NK-92 treated with Interleukin-12 subunit alpha and Interleukin-12 subunit beta, amount 100 ng/mL, for 24 hours (cell line): ENCODE results near the gene BCKDHB.

ENCODE experiments used
- DNase-seq: peaks from one replicate; lab custom pipeline; 2025; lab: John Stamatoyannopoulos, UW

The BCKDHB gene

DNA sequence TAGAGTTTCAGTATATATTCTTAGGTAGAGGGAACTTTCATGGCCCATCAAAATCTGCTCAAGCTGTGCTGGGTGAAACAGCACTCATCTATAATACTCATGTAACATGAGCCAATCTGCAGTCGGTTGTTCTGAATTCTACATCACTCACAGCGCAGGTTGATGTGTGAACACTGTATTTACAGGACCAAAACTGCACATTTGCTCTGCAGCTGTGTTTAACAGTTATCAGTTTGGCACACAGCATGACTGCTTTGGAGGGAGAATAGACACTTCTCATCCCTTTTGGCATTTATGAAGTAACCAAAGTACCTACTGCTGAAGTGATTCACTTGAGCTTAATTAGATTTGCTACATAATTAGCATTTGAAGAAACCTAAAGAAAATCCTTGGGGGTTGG, 225.1 kb downstream of the BCKDHB start:
- DNase-seq, result no peak

DNA sequence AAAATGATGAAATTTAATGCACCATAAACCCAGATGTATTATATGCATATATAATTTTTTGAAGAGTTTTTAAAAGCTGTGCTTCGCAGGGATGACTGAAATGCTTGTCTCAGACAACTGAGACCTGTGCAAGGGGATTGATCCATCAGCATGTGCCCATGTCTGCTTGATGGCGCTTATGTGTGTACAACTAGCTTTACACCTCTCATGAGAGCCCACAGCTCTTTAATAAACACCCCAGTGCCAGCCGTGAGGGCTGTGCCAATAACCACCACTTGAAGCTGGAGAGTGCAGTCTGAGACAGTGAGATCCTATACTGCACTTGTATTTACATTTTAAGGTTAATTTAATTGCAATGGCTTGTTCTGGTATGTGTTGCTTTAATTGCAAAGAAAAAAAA, 225.5 kb downstream of the BCKDHB start:
- DNase-seq, result no peak

DNA sequence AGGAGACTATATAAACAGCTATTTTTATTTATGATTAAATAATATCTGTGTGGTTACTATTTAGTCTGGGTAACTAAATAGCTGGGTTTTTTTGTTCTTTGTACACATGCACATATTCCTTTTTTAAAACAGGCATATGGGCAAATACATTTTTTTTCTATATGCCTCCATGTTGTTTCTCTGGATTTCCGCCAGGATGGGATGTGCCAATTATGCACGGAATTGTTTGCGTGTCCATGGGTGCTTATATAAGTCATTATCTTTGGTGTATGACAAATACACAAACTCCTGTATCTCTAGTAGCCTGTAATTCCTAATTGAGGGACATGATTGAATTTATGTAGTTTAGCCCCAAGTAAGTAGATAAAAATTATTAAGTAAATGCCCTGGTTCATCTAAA, 226.9 kb downstream of the BCKDHB start:
- DNase-seq, result no peak

DNA sequence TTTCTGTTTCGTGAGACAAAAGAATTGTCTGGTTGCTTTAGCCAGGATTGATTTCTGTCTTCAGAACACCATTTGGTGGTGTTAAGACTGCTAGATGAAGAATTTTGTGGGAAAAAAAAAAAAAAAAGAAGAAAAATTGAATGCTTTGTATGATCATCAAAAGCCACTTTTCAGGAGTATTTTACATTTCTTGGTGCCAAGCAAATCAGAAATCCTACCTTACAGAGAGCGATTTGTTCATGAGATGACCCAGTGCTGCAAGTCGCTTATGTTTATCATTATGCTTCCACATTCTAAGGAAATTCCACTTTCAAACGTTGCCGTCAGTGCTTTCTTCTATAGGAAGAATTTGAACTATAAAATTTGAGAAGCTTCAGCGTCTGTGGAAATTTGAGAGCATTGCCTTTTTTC, 228.7 kb downstream of the BCKDHB start:
- DNase-seq, result no peak

DNA sequence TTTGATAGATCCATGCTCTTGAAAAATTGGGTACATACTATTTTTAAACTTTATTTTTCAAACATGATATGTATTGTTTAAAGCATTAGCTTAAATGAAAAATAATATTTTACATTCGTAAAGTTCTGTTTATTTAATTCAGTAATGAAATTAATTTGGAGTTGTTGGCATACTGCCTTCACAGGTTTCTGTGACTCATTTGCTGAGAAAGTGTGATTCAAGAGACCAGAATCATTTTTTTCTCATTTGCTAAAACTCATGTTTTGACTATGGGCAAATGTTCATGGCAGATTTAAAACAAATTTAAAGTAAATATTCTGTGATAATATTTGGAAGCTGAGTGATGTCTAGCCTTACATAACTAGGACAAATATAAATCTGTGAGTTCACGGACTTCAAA, 230.4 kb downstream of the BCKDHB start:
- no peak for DNase-seq

DNA sequence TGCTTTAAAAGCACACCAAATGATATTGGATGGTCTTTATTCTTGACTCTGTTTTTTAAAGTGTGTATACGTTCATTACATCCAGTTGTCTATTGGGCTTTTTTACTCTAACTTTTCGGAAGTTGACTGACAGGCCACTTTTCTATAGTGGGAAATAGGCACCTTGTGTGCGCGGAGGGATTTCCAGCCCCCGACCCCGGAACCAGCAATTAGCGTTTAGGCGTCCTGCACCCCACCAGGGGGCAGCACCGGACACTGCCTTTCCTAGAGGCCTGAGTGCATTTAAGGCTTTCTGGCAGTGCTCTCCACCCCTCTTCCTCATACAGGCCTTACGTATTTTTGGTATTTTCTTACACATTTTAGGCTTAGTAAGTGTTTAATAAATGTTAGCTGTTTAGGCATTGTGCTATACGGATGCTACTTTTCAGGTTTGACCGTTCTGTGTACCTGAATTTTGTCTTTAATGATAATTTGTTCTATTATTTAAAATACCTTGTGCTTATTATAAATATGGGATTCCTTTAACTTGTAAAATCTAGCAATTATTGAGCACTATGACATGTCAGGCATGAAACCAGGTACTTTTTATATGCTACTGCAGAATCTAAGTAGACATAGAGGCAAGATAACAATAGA, 231.8 kb downstream of the BCKDHB start:
- no peak for DNase-seq

DNA sequence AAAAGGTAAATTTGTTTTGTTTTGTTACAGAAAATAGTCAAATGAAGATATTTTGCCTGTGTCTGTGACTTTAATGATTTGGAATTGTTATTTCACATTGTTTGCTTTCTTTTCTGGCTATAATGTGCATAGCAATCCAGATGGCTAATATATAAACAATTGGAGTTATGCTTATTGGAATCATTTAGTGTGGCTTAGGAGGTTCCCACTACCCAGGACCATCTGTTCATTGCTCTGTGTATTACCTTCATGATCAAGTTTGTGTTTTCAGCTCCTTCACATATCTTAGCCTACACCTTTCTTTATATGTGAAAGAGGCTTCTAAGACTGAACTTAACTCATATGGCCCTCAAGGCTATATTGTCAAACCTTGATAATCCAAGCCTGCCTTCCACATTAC, 232.9 kb downstream of the BCKDHB start:
- no peak for DNase-seq

DNA sequence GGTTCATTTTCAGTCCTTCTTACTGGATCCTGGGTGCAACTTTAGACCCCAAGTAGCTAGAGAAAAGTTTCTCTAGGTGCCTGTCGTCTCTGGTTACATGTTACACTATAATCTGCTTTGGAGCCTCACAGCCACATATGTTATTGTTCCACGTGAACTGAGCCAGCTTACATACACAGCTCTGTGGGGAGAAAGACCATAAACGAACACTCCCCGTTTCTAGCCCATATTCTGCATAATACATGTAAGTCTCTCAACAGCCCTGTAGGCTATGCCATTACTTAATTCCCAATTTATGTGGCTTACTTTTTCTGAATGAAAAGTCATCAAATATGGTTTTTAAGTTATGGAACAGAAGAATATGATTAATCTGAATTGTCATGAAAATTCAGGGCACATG, 233.8 kb downstream of the BCKDHB start:
- DNase-seq, result no peak

DNA sequence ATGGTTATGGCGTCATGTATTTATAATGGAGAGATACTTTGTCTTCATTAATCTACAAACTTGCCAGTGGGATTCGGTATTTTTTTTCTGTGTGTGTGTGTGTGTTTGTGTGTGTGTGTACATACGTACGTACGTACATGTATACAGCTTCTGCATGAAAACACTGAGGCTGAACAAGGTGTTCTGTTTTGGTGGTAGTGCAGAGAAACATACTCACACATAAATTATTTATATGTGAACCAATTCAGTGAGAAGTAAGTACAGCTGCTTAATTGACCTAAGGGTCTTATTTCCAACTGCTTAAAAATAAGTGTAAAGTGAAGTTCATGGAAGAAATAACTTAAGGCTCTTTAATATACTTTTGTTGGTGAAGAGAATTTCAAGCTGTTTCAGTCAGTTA, 234.2 kb downstream of the BCKDHB start:
- DNase-seq, result no peak

DNA sequence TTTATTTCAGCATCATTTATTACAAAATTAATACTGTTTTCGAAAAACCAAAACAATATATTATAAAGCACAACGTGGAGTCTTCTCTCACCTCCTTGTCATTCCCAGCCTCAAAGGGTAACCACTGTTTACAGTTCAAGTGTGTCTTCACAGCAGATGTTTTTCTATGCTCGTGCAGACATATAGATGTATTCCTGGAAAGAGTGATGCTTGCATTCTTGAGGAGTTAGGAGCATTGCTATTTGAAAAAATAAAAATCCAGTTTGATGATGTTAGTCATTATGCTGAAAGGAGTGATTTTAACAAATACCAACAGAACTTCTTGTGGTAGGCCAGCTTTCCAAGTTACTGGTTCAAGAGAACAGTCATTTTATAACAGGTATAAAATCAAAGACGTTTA, 234.9 kb downstream of the BCKDHB start:
- DNase-seq, result no peak

DNA sequence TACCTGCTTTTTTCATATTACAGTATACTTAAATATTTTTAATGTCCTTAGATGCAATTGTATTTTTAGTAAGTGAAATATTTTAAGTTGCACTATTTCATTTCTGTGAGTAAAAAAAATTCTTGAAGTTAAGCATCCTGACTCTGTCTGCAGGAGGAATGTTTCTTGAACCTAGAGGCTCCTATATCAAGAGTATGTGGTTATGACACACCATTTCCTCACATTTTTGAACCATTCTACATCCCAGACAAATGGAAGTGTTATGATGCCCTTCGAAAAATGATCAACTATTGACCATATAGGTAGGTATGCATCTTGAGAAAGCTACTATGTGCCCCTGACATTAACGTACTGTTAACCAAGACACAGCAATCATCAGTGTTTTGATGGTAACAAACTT, 237.0 kb downstream of the BCKDHB start:
- no peak for DNase-seq

DNA sequence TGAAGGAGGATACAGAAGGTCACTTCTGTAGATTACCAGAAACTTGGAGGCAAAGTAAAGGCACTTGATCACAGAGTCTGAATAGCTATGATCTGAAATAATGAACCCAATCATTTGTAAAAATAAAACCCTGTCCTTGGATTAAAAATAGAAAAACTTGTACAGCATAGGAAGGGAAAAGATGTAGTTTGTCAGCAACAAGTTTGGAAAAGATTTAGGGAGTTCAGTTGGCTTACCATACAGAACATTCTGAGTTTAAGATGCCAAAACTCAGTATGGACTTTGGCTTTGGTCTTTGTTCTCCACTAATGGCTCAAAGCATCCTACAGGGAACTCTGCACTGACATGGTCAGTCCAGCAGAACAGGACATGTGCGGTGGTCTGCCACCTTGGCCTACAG, 240.6 kb downstream of the BCKDHB start:
- no peak for DNase-seq

DNA sequence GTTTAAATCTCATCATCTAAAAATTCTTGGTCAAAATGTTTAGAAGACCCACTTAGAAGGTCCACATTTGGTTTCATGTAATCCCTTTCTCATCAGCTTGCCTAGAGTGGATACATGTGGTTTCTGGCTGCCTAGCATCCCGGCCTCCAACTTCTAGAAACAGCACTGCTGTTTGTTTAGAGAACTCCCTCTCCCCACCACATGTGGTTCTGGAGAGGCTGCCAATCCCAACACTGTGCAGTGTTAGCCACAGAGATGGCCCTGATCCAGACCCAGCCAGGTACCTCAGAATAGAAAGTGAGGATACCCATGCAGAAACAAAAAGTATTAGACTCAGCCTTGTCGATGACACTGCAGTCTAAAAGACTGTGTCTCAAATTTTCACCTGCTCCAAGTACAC, 241.8 kb downstream of the BCKDHB start:
- DNase-seq, result no peak

DNA sequence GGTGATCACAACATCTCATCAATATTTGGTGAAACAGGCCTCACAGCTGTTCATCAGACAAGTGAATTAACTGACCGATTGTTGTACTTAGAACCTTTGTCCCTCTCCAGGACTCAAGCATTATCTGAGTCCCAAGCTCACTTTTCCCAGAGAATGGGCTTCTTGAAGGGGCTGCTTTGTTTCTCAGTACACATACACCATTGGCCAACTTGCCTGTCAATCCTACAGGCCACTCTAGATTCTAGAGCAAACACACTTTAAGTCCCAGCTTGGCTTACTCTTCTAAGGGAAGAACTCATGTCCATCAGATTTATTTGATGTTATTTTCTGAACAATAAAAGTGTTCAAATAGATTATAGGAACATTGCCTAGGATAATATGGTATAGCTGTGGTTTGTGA, 249.5 kb downstream of the BCKDHB start:
- DNase-seq, result no peak

DNA sequence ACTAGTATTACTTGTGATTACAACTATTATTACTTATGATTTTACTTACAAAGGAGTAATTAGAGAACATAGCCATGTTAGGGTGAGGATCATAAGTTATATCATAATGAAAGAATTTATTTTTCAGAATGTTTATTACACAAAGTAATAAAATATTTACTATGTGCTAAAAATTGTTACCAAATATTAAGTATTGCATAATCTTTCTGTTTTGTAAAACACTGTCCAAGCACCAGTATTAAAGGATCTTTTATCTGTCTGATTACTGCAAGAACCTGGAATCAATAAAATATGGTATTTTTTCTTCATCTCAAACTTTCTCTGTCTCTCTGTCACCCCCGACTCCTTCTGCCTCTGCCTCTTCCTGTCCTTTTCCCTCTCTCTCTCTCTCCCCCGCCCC, 250.1 kb downstream of the BCKDHB start:
- DNase-seq, result no peak

DNA sequence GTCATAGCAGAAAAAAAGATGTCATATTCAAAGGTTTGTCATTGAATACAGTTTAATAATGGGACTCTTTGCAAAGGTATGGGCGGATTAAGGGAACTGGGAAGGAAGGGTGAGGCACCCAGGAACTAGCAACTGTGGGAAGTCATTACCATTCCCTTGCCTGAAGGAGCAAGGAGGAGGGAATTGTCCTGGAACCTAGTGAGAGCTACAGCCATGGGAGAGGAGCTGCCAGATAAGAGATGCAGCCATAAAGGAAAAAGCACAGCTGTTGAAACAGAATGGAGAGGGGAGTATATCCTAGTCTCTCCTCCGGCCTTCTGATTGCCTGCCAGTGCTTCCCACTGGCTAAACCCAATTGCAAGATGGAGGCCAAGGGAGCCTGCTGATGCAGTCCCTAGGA, 250.6 kb downstream of the BCKDHB start:
- no peak for DNase-seq

DNA sequence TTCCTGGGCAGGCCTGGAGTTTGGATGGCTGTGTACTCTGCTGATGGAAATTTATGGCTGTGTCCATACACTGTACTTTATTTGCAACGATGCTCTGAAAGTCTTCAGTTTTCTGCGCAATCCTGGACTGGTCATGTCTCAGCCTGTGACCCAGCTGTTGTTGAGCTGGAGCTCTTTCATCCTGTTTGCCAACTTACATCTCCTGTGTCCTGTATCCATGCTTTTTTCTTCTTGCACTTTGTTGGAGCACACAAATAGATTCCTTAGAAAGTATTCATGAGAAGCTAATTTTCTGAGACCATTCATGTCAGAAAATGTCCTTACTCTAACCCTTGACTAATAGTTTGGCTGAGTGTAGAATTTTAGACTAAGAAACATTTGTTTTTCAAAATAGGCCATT, 251.2 kb downstream of the BCKDHB start:
- DNase-seq, result no peak

DNA sequence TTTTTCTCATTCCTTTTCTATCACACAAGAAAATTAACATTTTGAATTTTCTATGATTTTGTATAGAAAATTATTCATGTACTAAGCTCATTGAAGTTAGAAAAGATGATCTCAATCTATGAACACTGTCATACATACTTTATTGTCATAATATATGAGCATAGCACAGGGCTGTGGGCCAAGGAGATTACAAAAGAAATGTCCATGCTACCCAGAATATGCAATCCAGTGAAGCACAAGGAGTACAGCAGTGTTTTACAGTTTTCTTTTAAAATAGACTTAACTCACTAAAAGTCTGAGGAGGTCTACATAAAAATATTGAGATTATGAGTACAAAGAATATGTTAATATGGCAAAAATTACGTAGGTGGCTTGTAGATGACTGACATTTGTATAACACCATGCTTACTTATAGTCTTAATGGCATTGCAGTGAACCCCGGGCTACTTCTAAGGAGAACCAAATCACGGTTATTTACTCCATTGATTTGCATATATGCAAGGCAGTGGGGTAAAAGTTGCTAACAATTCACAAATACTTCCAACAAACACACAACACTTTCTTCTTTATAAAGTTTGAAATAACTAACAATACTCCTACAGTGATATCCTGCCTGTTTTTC, 257.1 kb downstream of the BCKDHB start:
- DNase-seq, result no peak

DNA sequence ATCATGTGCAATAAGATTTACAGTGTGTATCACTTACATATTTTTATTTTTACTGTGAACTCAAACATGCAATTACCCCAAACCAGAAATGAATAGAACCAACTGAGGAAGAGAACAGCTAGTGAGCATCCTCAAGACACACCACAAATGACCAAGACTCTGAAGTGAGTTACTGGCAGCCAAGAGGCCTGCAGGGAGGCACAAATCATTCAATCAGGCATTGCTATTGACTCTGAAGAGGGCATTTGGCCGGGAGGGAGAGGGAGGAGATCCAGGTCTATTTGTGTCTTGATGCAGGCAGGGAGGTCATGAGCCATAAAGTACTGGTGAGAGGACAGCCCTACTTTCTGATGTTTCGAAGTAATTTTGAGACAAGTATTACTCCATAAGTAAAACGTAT, 257.7 kb downstream of the BCKDHB start:
- DNase-seq, result no peak

DNA sequence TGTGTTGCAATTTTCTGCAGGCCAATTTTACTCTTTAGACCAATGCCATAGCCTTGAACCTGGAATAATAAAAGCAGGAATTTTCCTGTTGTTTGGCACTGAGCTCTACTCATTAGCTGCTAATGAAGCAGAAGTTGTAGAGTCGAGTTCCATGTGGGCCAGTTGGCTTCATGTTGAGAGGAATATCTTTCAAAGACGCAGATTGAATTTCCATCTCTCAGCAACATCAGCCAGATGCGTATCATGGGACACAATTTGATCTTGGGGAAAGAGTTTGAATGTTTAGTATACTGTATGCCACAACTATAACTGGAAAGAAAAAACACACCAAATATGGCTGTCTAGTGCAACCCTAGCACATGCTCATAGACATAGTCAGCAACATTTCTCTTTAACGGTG, 259.6 kb downstream of the BCKDHB start:
- DNase-seq, result no peak

DNA sequence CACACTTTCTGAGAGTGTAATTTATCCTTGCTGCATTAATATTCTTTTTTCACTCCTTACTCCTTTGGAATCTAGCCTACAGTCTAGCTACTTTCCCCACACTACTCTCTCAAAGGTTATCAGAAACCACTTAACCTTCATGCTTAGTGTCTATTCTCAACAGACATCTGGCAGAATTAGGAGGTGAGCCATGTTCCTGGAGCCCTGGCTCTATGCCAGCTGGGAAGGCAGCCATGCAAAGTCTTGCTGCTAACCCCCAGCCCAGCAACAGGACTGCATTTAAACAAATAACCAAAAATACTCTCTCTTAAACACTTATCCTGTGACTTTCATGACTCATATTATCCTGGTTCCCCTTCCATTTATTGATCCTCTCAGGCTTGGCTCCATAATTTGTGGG, 260.2 kb downstream of the BCKDHB start:
- no peak for DNase-seq

DNA sequence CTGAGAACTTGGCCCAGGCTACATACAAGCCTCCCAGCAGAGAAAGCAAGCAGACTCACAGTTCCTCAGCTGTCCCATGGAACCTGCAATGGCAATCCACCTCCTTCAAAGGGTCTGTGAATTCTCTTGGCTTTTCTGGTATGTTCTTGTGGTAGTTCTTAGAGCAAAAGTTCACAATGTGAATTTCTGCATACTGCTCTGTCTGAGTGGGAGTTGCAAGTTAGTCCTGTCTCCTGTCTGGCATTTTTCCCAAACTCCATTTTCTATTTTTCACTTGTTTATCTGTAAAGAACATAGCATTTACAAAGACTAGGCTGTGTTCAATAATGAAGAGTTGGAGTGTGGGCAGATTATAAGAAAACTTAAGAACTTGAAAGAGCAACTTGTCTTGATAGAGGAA, 269.9 kb downstream of the BCKDHB start:
- DNase-seq, result no peak

DNA sequence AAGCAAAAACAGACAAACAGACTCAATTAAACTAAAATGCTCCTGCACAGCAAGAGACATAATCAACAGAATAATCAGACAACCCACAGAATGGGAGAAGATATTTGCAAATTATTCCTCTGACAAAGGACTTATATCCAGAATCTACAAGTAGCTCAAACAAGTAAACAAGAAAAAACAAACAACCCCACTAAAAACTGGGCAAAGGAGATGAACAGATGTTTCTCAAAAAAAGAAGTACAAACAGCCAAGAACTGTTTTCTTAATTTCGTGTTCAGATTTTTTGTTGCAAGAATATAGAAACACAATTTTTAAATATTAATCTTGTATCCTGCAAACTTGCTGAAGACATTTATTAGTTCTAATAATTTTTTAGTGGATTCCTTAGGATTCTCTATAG, 274.1 kb downstream of the BCKDHB start:
- no peak for DNase-seq

DNA sequence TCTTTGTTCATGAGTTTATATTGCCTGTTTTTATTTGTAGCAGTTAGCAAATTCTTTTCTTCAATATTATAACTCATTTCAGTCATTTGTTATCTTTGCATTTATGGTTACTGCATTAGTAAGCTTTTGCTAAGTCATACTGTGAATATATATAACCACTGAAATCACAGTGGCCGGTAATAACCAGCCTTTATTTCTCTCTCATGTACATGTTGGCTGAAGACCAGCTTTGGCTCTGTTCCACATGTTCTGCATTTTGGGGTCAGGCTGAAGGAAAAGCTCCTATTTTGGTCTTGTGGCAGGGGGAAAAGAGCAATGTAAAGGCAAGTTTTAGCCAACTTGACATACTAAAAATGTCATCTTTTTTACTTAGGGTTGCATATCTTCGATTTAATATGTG, 276.3 kb downstream of the BCKDHB start:
- no peak for DNase-seq
